ENCODE results near the gene RHEBL1. TPM values are rescaled to one million over a fixed set of nuclear protein-coding genes. Genes with fewer than 3 reads are reported as not detected.

The RHEBL1 gene
- total RNA-seq, 1 donor from 2014 or later = 1.5 TPM

- peaks cover 9% of the 10 kb centered on the region for H3K4me1 ChIP-seq
- H3K27ac ChIP-seq = no peak overlapping the region
- no peaks in the 10 kb centered on the region for H3K9me3 ChIP-seq
- intact Hi-C loops (cut with DNase I) = no loop called here
- no peak for DNase-seq
- H3K4me3 ChIP-seq = no peak overlapping the region
- no peak for ATAC-seq
- TF ChIP-seq CTCF (IDR thresholded peaks at IDR 0.05) = no peak
- no peaks in the 10 kb centered on the region for H3K27me3 ChIP-seq (ENCODE audit: low read depth)
- peaks cover 95% of the 10 kb centered on the region for H3K36me3 ChIP-seq
Measured at GRCh38 chr12:49032679-49033447, 36.9 kb downstream of the RHEBL1 start.

GRCh38 chr12:49032276-49032675 is 37.5 kb downstream of the RHEBL1 start:
- no peaks in the 10 kb centered on the region for H3K9me3 ChIP-seq
- H3K27ac ChIP-seq = no peak overlapping the region
- peaks cover 95% of the 10 kb centered on the region for H3K36me3 ChIP-seq
- intact Hi-C loops (cut with DNase I) = no loop called here
- ATAC-seq (no peak), DNase-seq (no peak)
- H3K4me3 ChIP-seq = no peak overlapping the region
- H3K27me3 ChIP-seq (ENCODE audit: low read depth) = no peaks in the 10 kb centered on the region
- no peak for TF ChIP-seq CTCF (IDR thresholded peaks at IDR 0.05)
- H3K4me1 ChIP-seq = peaks cover 9% of the 10 kb centered on the region

- no peak overlapping the region for H3K27ac ChIP-seq
- peak in 1 of 2 donors; percentile 16 for ATAC-seq
- no peak for DNase-seq
- H3K4me1 ChIP-seq = peaks cover 9% of the 10 kb centered on the region
- no peaks in the 10 kb centered on the region for H3K27me3 ChIP-seq (ENCODE audit: low read depth)
- no peaks in the 10 kb centered on the region for H3K9me3 ChIP-seq
- no peak overlapping the region for H3K4me3 ChIP-seq
- intact Hi-C loops (cut with DNase I) = no loop called here
- TF ChIP-seq CTCF (IDR thresholded peaks at IDR 0.05) = no peak
- peaks cover 95% of the 10 kb centered on the region for H3K36me3 ChIP-seq
Measured at GRCh38 chr12:49031573-49032161, 38.1 kb downstream of the RHEBL1 start.

- H3K36me3 ChIP-seq = peaks cover 98% of the 10 kb centered on the region
- intact Hi-C loops (cut with DNase I) = no loop called here
Measured at GRCh38 chr12:49030714-49031572, 38.8 kb downstream of the RHEBL1 start.

More at GRCh38 chr12:49030714-49031572, 38.8 kb downstream of the RHEBL1 start:
- TF ChIP-seq CTCF (IDR thresholded peaks at IDR 0.05) = no peak
- no peak overlapping the region for H3K4me3 ChIP-seq
- no peaks in the 10 kb centered on the region for H3K27me3 ChIP-seq (ENCODE audit: low read depth)
- H3K9me3 ChIP-seq = no peaks in the 10 kb centered on the region
- no peak for ATAC-seq
- peaks cover 9% of the 10 kb centered on the region for H3K4me1 ChIP-seq
- H3K27ac ChIP-seq = no peak overlapping the region
- DNase-seq = no peak
